Daoy (cell line): ENCODE data around the gene NLRP9. TPM values are rescaled to one million over a fixed set of nuclear protein-coding genes. Genes with fewer than 3 reads are reported as not detected.

Experiments
- DNase-seq: peaks from one replicate; pipeline ENCODE4 v3.0.0-alpha.2; 2015; ENCODE audit warnings: low read depth
- total RNA-seq: library from RNA; depleted of rRNA; stranded (reverse); fragments of >200 nt; shearing (Covaris generic); gene quantifications from 2 replicates; pipeline ENCODE4 v1.2.3, GENCODE V29; 2014

Gene NLRP9
- total RNA-seq, 1 experiment from 2014 or later, result not detected

GRCh38 chr19:55687281-55688201 lies 50.7 kb downstream of the NLRP9 start:
- DNase-seq, result no peak

- no peak for DNase-seq
These were observed 51.7 kb downstream of the NLRP9 start for GRCh38 chr19:55686311-55687050.

- no peak for DNase-seq
These were observed 52.4 kb downstream of the NLRP9 start for GRCh38 chr19:55685776-55686175.

- DNase-seq, result no peak
These were observed 53.1 kb downstream of the NLRP9 start for GRCh38 chr19:55684946-55685681.

GRCh38 chr19:55683449-55684261 lies 54.5 kb downstream of the NLRP9 start:
- DNase-seq, result no peak

- DNase-seq, result no peak
These were observed 56.8 kb downstream of the NLRP9 start for GRCh38 chr19:55681131-55682092.

GRCh38 chr19:55680339-55681130 lies 57.7 kb downstream of the NLRP9 start:
- DNase-seq, result no peak

GRCh38 chr19:55679343-55680257 lies 58.6 kb downstream of the NLRP9 start:
- DNase-seq, result no peak

- DNase-seq, result no peak
These were observed 60.0 kb downstream of the NLRP9 start for GRCh38 chr19:55678121-55678671.

GRCh38 chr19:55677572-55678028 lies 60.6 kb downstream of the NLRP9 start:
- DNase-seq, result no peak

GRCh38 chr19:55676889-55677505 lies 61.2 kb downstream of the NLRP9 start:
- no peak for DNase-seq

GRCh38 chr19:55676383-55676782 lies 61.8 kb downstream of the NLRP9 start:
- peak; percentile 38 for DNase-seq

GRCh38 chr19:55675661-55676354 lies 62.4 kb downstream of the NLRP9 start:
- DNase-seq, result no peak

- DNase-seq, result peak; percentile 99
These were observed 63.2 kb downstream of the NLRP9 start, which contains the start of gene EPN1 for GRCh38 chr19:55674841-55675660. TSS of gene EPN1 (plus strand) at chr19:55675226. CDS start at chr19:55678628, 3,402 bp downstream.

GRCh38 chr19:55674459-55674840 lies 63.8 kb downstream of the NLRP9 start:
- DNase-seq, result no peak

- DNase-seq, result no peak
These were observed 64.3 kb downstream of the NLRP9 start for GRCh38 chr19:55673889-55674288.
